ENCODE results near the gene LRPAP1.
"Not testable (repeated sequence)": the region's sequence is repeated elsewhere in the genome, so short reads cannot be mapped to it uniquely, and the experiment has no call there.

Gene LRPAP1

GRCh38 chr4:3512279-3512678, 19.9 kb downstream of the LRPAP1 start (continued):
- TF ChIP-seq ZBTB44 (tag by site-specific recombination; IDR thresholded peaks at IDR 0.05) (no peak), ZNF645 (tag by site-specific recombination; IDR thresholded peaks at IDR 0.05) (no peak), ZNF701 (tag by site-specific recombination; IDR thresholded peaks at IDR 0.05) (no peak)

GRCh38 chr4:3511601-3512000, 20.6 kb downstream of the LRPAP1 start:
- H3K36me3 ChIP-seq (ENCODE audit: control insufficient read depth in 2 of 2, insufficient read depth in 1 of 2, low read length in 2 of 2): peaks cover 3 to 92% of the 10 kb centered on the region in 2 experiments; a peak in 2 of 3 replicates
- H3K4me3 ChIP-seq (ENCODE audit: low read depth, low read length); H3K4me1 ChIP-seq (ENCODE audit: control insufficient read depth, insufficient read depth, low read length); POLR2A ChIA-PET; H3K27ac ChIP-seq (ENCODE audit: extremely low read depth, low read depth, low read length); H3K9me3 ChIP-seq (ENCODE audit: control insufficient read depth, insufficient read depth, low read depth, low read length): not testable (repeated sequence)
- CTCF ChIA-PET: interaction anchor here (1.0 kb wide), 1 partner anchor 317 kb away, joined by 3 read pairs; no protein-coding TSS in a partner anchor

GRCh38 chr4:3511187-3511586, 21.0 kb downstream of the LRPAP1 start:
- CTCF ChIA-PET: interaction anchor here (1.0 kb wide), 1 partner anchor 317 kb away, joined by 3 read pairs; no protein-coding TSS in a partner anchor
- no peaks in the 10 kb centered on the region for H3K9me3 ChIP-seq (ENCODE audit: control insufficient read depth, insufficient read depth, low read depth, low read length)
- H3K36me3 ChIP-seq (ENCODE audit: control insufficient read depth in 2 of 2, insufficient read depth in 1 of 2, low read length in 2 of 2): peaks cover 3 to 88% of the 10 kb centered on the region in 2 experiments; a peak in 2 of 3 replicates
- no peaks in the 10 kb centered on the region for H3K4me1 ChIP-seq (ENCODE audit: control insufficient read depth, insufficient read depth, low read length)
- H3K27ac ChIP-seq (ENCODE audit: extremely low read depth, low read depth, low read length): no peak overlapping the region
- H3K4me3 ChIP-seq (ENCODE audit: low read depth, low read length): no peak overlapping the region
- POLR2A ChIA-PET: no interaction called here
- TF ChIP-seq ZNF19 (tag by site-specific recombination; IDR thresholded peaks at IDR 0.05; ENCODE audit: low read depth): no peak
- no peak for TF ChIP-seq ZNF350 (tag by site-specific recombination; IDR thresholded peaks at IDR 0.05)
- no peak for TF ChIP-seq KLF8 (tag by site-specific recombination; IDR thresholded peaks at IDR 0.05)
- peak; percentile 100 for TF ChIP-seq ZNF146 (tag by site-specific recombination; IDR thresholded peaks at IDR 0.05)
- no peak for TF ChIP-seq ZBTB20 (tag by site-specific recombination; IDR thresholded peaks at IDR 0.05)
- no peak for TF ChIP-seq ZNF776 (tag by site-specific recombination; IDR thresholded peaks at IDR 0.05; ENCODE audit: borderline replicate concordance)
- no peak for TF ChIP-seq ZNF324 (tag by site-specific recombination; IDR thresholded peaks at IDR 0.05)
- TF ChIP-seq GLI2 (tag by site-specific recombination; IDR thresholded peaks at IDR 0.05; ENCODE audit: borderline replicate concordance, low read depth): no peak
- TF ChIP-seq ZNF398 (tag by site-specific recombination; IDR thresholded peaks at IDR 0.05): no peak
- TF ChIP-seq ZNF280D (tag by site-specific recombination; IDR thresholded peaks at IDR 0.05): peak; percentile 93
- TF ChIP-seq ZNF560 (tag by site-specific recombination; IDR thresholded peaks at IDR 0.05; ENCODE audit: borderline replicate concordance): no peak
- no peak for TF ChIP-seq ZNF433 (tag by site-specific recombination; IDR thresholded peaks at IDR 0.05; ENCODE audit: low read depth)

Data from HEK293 (cell line).